Measurements from ENCODE around the gene ADAM12. TPM values are rescaled to one million over a fixed set of nuclear protein-coding genes. Genes with fewer than 3 reads are reported as not detected.

ADAM12 gene
- total and polyA plus RNA-seq, 2 of the 13 experiments (the other 11 are each of a cell fraction or from before 2014, with no cell fraction given) = not detected

DNA sequence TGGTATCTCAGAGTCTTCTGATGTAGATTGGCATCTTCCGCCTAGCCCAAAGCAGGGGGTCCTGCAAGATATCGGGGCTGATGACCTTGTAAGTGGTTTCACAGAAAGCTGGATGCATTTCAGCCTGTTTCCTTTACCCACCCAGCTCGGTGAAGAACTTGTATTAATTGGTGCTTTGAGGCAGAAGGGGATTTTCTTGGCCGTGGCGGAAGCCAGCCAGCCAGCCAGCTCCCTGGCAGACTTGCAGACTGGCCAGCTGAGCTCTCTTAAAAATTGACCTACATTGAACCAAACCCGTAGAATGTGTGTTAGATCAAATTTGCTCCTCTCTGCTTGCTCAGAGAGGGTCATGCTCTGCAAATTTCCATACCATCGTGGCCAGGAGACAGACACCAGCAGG, 218.4 kb downstream of the ADAM12 start (continued):
- TF ChIP-seq MYPOP (CRISPR knock-in tag; IDR thresholded peaks at IDR 0.05) (no peak), ATF7 (IDR thresholded peaks at IDR 0.05) (no peak), ATF7 (CRISPR knock-in tag; IDR thresholded peaks at IDR 0.05) (no peak)

DNA sequence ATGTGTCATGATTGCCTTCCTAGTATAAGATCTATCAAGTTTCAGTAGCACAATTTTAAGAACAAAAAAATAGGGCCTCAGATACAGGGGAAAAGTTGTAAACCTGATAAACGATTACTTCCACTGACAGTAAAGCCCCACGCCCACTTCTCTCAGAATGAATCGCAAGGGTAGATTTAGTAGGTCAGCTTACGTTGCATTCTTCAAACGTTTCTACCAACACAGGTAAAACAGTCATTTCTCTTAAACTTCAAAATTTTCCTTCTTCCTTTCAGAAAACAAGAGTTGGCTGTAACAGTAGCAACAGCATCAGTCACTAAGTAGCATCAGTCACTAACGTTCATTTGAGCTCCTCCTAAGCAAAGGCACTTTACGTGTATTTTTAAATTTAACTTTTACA, 221.5 kb downstream of the ADAM12 start:
- DNase-seq (ENCODE audit: low spot score) (no peak), ATAC-seq (no peak), FAIRE-seq (no peak)
- Histone ChIP-seq H3K4me2 (ENCODE audit: low read depth, low read length) (no peak overlapping the region), H3K36me3 (replicated peaks in 1 of 2; ENCODE audit: control insufficient read depth in 1 of 2, insufficient read depth in 2 of 2, low read length in 2 of 2) (no peaks in the 10 kb centered on the region), H3K79me2 (ENCODE audit: insufficient read depth, low read length) (no peaks in the 10 kb centered on the region), H4K20me1 (ENCODE audit: insufficient read depth, low read length) (no peaks in the 10 kb centered on the region), H3K27ac (ENCODE audit: extremely low read length, insufficient read depth, low read length) (no peak overlapping the region), H2AFZ (ENCODE audit: low read length) (no peak overlapping the region), H3K4me3 (replicated peaks in 1 of 3; ENCODE audit: insufficient read depth in 1 of 3, low read depth in 2 of 3, low read length in 3 of 3) (no peak overlapping the region), H3K27me3 (ENCODE audit: control insufficient read depth in 1 of 2, insufficient read depth in 2 of 2, low read length in 2 of 2) (peaks cover 0 to 12% of the 10 kb centered on the region in 2 experiments; a peak in 2 of 5 replicates), H3K4me1 (ENCODE audit: insufficient read depth, low read length) (no peaks in the 10 kb centered on the region), H3K9ac (ENCODE audit: insufficient read depth, low read depth, low read length) (no peak overlapping the region), H3K9me3 (ENCODE audit: low read length) (no peaks in the 10 kb centered on the region)
- ChIA-PET POLR2A (no interaction called here), CTCF (ENCODE audit: low intra/inter-chr PET ratio, low total read pairs) (no interaction called here)
- in situ Hi-C loops (cut with HindIII; ENCODE audit: extremely low pct_ligation_motif_present, low pct_unique_long_range_greater_than_20kb) (no loop called here), intact Hi-C loops (cut with micrococcal nuclease; ENCODE audit: unreplicated experiment) (no loop called here)
- BruUV-seq (replicated peaks) = no TSS peak
- WGBS (ENCODE audit: low lambda C conversion rate) = 49% methylated on average over 7 of the region's 7 CpGs
- TF ChIP-seq, protein P1, sequence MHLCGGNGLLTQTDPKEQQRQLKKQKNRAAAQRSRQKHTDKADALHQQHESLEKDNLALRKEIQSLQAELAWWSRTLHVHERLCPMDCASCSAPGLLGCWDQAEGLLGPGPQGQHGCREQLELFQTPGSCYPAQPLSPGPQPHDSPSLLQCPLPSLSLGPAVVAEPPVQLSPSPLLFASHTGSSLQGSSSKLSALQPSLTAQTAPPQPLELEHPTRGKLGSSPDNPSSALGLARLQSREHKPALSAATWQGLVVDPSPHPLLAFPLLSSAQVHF (CRISPR knock-in tag; IDR thresholded peaks at IDR 0.05) = no peak
- TF ChIP-seq FOSL1 (CRISPR knock-in tag; IDR thresholded peaks at IDR 0.05; ENCODE audit: borderline replicate concordance) (no peak), ZNF615 (CRISPR knock-in tag; IDR thresholded peaks at IDR 0.05; ENCODE audit: borderline replicate concordance) (no peak), ZNF501 (CRISPR knock-in tag; IDR thresholded peaks at IDR 0.05) (no peak), NR1H2 (CRISPR knock-in tag; IDR thresholded peaks at IDR 0.05; ENCODE audit: borderline replicate concordance, low read depth) (no peak), HNF4G (IDR thresholded peaks at IDR 0.05; ENCODE audit: borderline replicate concordance, low read depth, low read length) (no peak), HNF4G (CRISPR knock-in tag; IDR thresholded peaks at IDR 0.05; ENCODE audit: borderline replicate concordance, low read depth) (no peak), TFE3 (CRISPR knock-in tag; IDR thresholded peaks at IDR 0.05) (no peak), PAX8 (CRISPR knock-in tag; IDR thresholded peaks at IDR 0.05; ENCODE audit: borderline replicate concordance) (no peak), SP2 (CRISPR knock-in tag; IDR thresholded peaks at IDR 0.05) (no peak), TBX2 (CRISPR knock-in tag; IDR thresholded peaks at IDR 0.05; ENCODE audit: borderline replicate concordance) (no peak), ZHX2 (IDR thresholded peaks at IDR 0.05; ENCODE audit: low read depth) (no peak), ZHX2 (CRISPR knock-in tag; IDR thresholded peaks at IDR 0.05; ENCODE audit: borderline replicate concordance) (no peak)
